GM21526 (cell line): ENCODE data around the gene MANF.
A peak's percentile ranks its signal among the peaks of the same experiment; 100 is the strongest.

Experiments
- ATAC-seq: cut with Tn5 transposase; IDR thresholded peaks from one replicate; pipeline ENCODE4 v1.9.1; 2021; ENCODE audit warnings: moderate library complexity; ENCODE audit not compliant: unreplicated experiment, low FRiP score

The MANF gene

DNA sequence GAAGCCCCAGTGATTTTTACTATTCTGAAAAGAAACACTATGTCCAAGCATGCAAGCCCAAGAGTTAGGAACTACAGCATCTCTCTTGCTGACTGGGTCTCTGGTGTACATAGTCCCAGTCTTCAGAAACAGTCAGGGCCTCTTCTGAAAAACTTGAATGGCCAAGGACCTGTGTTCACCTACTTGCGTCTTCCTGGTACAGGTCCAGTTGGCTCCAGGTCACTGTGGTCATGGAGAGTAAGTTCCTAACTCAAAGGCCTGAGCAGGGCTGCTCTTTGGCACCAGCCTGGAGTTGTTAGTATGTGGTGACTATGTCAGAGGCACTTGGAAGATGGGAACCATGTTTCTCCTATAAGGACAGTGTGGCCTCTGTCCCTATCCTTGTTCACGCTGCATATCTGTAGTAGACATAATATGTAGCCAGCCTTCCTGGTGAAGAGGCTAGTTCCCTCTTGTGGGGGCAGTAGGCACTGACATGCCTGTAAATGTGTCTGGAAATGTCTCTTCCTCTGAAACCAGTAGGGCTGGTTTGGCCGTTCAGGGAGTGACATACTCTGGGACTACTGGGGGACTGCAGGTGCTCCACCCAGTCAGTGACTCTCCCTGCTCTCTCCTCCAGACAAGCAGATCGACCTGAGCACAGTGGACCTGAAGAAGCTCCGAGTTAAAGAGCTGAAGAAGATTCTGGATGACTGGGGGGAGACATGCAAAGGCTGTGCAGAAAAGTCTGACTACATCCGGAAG lies 3.4 kb downstream of the MANF start:
- no peak for ATAC-seq

DNA sequence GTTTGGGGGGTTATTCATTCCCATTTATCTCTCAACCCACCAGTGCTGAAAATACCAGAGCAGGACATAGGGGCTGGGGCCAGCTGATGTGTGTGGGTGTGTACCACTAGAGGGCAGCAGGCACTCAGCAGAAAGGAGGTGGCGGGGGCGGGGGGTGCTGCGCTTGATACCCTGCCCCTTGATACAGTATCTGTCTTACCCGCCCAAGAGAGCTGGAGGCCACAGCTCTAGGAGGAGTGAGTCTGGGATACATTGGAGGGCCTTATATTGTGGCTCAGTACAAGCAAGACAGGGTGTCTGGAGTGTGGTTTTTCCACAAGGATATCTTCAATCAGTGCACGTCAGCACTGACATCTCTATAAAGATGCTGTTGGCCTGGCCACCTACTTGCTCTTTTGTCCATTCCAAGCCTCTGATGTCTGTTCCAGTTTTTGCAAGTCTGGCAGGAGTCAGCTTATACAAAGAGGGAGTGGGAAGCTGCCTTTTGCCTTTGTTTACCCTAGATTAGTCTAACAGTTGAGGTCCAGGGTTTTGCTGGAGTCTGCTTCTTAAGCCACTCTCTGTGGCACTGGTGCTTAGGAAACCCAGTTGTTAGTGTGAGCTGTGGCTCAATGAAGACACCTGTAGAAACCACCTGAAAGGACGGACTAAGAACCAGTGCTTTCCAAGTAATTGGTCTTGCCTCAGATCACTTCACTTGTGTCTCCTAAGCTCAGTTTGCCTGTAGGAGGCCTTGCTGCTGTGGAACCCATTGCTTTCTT lies 4.5 kb downstream of the MANF start:
- no peak for ATAC-seq

DNA sequence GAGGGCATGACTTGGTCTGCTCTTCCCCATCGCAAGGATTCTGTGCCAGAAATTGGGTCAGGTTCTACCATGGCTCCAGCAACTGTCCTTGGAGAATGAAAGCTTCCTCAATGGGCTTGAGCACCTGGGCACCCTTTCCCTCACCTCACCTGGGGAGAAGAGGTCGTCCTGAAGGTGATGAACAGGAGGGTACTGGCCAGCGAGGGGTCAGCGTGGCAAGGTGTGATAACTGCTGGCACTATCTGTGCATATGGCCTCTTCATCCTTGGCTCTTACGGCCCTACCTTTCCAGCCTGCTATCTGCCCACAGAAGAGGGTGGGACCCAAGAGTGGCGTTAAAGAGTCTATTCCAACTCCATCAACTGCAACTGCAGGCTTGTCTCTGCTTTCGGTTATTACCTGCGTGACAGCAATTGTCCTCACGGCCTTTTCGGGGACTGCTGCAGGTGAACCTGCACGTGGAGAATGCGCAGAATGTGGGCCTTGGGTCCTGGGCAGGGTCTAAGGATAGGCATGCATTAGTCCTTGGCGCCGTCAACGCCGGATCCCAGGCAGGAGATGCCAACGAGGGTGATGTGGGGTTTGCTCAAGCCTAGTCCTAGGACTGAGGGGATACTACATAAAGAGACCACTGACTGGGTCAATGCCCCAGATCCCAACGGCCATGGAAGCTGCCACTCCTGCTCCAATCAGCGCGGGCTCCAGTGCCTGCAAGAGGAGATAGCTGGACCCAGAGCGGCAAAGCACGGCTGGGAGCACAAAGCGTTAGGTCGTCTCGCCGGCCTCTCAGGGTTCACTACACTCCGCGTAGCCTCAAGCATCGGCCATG lies 5.4 kb downstream of the MANF start:
- ATAC-seq = peak; percentile 17

DNA sequence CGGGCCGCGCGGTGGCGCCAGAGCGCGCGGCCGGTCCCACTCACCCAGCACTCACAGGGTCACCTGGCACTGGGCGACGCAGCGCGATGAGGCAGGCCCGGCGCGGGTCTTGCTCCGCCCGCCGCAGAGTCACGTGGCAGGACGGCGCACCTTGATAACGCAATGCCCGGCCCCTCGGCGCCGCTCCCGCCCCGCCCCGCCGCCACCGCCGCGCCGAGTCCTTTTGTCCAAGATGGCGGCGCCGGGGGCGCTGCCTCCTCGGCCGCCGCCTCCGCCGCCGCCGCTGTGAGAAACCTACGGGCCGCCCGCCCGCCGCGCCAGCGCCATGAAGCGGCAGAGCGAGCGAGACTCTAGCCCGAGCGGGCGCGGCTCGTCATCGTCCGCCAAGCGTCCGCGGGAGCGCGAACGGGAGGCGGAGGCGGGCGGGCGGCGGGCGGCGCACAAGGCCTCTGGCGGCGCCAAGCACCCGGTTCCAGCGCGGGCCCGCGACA lies 6.0 kb downstream of the MANF start, which contains the start of gene RBM15B:
RBM15B (plus strand) TSS at position 211 of the 491 bp plus-strand sequence; CDS start at position 326, 115 bp downstream.
- ATAC-seq = peak; percentile 83

DNA sequence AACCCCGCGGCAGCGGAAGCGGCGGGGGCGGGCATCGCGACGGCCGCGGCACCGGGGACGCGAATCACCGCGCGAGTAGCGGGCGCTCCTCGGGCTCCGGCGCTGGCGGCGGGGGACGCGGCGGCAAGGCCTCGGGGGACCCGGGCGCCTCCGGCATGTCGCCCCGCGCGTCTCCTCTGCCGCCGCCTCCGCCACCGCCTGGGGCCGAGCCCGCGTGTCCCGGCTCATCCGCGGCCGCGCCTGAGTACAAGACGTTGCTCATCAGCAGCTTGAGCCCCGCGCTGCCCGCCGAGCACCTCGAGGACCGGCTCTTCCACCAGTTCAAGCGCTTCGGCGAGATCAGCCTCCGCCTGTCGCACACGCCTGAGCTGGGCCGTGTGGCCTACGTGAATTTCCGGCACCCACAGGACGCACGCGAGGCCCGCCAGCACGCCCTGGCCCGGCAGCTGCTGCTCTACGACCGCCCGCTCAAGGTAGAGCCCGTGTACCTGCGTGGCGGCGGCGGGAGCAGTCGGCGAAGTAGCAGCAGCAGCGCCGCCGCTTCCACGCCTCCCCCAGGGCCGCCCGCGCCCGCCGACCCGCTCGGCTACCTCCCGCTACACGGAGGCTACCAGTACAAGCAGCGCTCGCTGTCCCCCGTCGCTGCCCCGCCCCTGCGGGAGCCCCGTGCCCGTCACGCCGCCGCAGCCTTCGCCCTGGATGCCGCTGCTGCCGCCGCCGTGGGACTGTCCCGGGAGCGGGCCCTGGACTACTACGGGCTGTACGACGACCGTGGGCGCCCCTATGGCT lies 6.7 kb downstream of the MANF start:
- peak; percentile 3 for ATAC-seq

DNA sequence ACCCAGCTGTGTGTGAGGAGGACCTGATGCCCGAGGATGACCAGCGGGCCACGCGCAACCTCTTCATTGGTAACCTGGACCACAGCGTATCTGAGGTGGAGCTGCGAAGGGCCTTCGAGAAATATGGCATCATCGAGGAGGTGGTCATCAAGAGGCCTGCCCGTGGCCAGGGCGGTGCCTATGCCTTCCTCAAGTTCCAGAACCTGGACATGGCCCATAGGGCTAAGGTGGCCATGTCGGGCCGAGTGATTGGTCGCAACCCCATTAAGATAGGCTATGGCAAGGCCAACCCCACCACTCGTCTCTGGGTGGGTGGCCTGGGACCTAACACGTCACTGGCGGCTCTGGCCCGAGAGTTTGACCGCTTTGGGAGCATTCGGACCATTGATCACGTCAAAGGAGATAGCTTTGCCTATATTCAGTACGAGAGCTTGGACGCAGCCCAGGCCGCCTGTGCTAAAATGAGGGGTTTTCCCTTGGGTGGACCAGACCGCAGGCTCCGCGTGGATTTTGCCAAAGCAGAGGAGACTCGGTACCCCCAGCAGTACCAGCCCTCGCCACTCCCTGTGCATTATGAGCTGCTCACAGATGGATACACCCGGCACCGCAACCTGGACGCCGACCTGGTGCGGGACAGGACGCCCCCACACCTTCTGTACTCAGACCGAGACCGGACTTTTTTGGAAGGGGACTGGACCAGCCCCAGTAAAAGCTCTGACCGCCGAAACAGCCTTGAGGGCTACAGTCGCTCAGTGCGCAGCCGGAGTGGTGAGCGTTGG lies 7.5 kb downstream of the MANF start:
- ATAC-seq = no peak

DNA sequence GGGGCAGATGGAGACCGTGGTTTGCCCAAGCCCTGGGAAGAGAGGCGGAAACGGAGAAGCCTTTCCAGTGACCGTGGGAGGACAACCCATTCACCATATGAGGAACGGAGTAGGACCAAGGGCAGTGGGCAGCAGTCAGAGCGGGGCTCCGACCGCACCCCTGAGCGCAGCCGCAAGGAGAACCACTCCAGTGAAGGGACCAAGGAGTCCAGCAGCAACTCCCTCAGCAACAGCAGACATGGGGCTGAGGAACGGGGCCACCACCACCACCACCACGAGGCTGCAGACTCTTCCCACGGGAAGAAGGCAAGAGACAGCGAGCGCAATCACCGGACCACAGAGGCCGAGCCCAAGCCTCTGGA lies 8.0 kb downstream of the MANF start:
- ATAC-seq = no peak

DNA sequence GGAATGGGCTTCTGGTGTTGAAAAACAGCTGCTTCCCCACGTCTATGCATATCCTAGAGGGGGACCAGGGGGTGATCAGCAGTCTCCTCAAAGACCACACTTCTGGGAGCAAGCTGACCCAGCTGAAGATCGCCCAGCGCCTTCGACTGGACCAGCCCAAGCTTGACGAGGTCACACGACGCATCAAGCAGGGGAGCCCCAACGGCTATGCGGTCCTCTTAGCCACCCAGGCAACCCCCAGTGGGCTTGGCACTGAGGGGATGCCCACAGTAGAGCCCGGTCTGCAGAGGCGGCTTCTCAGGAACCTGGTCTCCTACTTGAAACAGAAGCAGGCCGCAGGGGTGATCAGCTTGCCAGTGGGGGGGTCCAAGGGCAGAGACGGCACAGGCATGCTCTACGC lies 8.5 kb downstream of the MANF start:
- ATAC-seq = no peak

DNA sequence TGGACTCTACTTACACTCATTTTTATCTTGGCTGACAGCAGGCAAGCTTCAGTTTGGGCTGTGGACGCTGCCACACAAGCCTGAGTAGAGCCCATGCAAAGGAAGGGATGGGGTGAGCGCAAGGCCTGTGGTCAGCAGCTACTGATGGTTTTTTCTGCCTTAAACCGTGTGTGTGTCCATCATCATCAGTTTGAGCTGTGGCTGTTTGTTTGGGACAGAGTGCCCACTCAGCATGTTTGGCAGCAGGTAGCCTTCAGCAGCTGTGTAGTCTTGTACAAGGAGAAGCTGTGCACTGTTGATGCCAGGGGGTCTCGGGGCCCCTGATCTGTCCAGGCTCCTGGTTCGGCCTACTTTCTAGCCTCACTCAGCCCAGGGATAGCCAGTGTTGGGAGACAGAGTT lies 9.4 kb downstream of the MANF start:
- no peak for ATAC-seq

DNA sequence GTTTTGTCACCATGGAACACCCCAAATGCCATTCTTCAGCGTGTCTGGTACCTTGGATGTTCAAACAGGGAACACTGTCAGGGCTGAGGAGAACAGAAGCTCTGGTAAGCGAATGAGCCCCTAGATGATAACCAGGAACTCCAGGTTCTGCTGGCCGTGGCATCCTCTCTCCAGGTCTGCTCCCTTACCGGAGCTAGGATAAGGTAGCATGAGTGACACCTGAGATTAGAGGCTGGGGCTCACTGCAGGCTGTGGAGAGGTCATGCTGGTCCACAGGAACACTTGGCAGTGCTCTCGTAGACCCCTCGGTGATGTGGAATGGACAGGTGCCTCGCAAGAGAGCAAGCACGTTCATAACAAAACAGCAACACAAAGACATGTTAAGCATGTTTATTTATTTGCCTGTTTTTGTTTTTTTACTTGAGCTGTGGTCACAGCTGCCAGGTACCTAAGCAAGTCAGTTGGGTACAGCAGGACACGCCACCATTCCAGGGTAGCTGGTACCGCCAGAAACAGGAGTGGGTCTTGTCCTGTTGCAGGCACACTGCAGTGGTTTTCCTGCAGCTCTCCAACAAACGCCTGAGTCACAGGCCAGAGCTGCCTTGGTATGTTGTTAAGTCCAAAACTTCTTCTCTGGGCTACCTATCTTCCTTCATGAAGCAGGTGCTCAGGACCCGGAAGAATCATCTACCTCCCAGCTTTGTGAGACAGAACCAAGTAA lies 10.6 kb downstream of the MANF start:
- ATAC-seq = no peak

DNA sequence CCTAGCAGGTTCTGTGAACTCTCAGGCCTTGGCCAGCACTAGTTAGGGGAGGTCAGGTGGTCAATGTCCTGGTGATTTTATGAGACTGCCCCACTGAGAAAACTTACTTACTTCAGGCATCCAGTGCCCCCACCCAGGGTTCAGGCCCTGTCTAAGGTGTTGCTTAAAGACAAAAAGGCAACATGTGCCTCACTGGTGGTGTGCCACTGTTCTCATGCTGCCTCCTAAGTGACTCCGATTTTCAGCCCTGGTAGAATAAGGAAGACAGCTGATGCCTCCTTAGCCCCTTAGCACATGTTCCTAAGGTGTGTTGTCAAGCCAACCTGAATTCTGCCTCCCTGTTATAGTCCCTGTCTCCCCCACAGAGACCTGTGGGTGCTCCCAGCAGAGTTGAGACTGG lies 11.3 kb downstream of the MANF start:
- no peak for ATAC-seq

DNA sequence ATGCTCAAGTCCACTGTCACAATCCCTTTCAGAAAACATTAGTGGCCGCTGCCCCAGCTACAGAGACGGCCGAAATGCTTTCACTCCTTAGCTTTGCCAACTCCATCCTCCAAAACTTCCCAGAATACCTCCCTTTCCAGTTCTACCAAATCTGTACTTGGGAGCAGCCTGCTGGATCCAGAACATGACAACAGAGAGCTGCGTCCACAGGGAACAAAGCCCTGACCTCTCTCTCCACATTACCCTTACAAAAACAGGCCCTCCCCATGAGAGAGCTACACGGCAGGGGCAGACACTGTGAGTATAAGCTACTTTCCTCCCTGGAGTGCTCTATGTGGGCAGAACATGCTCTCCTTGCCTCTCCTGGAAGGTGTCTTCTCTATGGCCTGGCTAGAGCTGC lies 12.3 kb downstream of the MANF start:
- no peak for ATAC-seq

DNA sequence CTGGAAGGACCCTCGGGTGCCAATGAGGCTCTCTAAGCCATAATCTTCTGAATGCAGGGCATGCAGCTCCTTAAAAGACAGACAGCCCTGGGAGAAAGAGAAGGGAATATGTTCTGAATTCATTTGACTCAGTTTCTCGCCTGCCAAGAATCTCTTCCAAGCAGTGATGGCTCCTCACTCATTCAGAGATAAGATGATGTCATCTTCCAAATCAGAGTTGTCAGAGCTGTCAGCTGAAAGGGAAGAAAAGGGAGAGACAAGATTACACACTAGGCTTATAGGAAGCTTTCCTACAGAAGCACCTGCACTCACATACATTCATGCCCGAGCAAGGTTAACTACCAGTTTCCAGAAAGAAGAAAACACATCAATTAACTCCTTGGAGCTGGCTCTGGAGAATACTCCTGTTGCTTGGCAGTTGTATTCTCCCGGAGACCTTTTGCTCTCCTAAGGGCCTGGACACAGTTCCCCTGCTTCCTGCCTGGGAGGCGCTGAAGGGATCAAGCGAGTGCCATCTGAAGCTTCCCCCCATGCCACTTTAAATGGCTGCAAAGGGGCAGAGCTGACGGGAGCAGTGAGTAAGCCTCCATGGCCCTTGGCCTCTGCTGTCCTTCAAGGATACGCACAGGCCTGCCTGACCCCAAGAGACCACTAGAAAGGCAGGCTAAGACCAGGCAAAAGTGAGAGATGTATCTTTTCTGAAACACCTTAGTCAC lies 13.7 kb downstream of the MANF start:
- ATAC-seq = no peak

DNA sequence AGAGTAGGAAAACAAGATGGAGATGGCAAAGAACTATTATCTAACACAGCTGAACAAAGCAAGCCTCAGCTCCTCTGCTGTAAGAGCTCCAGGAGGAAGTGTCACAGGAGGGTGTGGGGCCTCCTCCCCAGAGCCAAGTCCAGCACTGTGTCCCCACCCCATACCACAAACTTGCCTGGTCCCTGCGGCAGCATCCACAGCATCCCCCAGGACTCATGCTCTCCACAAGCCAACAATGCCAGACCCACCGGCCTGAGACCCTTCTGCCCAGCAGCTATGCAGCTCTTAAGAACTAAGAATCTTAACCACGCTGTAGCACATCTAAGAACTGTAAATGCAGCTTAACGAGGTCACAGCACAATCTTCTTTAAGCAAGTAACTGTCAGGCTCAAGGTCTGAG lies 15.1 kb downstream of the MANF start:
- ATAC-seq = no peak

DNA sequence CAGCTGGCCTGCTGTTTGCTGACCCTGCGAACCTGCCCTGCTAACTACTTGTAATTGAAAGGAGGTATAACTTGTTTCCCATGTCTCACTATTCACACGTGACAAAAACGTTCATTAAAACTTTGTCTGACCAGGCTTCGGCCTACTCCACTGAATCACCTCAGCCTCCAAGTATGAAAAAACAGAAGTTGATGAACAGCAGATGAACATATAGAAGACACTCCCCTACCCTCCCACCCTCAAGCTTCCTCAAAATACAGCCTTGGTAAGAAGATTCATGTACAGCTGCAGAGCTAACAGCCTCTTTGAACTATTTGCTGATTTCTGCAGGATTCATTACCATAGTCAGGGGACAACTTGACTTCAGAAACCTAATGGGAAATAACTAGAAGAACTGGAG lies 16.6 kb downstream of the MANF start:
- ATAC-seq = no peak

DNA sequence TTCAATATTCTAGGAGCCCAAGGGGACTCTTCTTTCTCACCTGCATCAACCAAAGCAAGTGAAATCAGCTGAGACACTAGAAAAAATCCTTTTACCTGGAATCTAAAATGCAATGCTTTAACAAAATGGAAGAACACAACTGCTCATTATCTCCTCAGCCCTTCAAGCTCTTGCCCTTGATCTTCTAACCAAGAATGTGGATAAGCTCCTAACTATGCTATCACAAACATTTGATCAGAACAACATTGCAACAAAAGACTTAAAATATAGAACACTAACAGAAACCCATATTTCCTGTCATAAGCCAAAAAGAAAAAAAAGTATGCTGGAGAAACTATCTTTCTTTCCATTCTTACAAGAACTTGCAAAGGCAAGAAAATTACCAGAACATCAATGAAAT lies 18.6 kb downstream of the MANF start:
- ATAC-seq = no peak

DNA sequence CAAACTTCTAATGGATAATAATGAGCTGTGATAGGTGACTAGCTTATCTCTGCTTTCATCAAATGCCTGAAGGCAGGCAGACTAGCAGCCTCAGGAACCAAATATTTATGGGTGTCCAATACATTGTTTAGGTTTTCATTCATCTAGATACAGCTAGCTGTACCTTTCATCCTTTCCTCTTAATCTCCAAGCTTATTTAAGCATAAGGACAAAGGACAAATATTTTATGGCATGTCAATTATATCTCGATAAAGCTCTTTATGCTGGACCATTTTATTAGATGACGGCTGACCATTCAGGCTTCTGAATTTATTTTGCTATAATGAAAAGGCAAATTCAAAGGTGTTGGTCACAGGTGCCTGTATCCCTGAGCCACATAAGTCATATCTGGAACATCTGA lies 22.9 kb downstream of the MANF start:
- ATAC-seq = no peak

DNA sequence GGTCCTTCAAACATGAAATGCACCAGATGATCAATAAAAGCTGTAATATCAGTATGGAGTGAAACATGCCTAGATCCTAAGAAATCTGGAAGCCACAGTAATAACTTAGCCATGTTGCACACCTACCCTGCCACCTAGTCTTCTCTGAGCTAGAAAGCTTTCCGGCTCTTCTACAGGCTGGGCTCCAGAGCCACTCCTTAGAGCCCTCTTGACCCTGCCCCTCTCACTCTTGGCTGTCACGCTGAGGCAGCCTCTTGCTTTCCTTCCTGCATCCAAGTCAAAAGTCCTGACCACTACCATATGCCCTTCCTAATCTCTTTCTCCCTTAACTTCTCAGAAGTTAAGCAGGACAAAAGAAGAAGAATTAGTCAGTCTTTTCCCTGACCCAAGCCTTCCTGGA lies 23.7 kb downstream of the MANF start:
- no peak for ATAC-seq
